NOMO-1 treated with dmso at 0.1 percent for 144 hours (cell line): ENCODE data around the gene SEL1L3.

Source experiments
- DNase-seq: peaks from one replicate; lab custom pipeline; 2025; ENCODE audit not compliant: unreplicated experiment; lab: John Stamatoyannopoulos, UW

The SEL1L3 gene

GRCh38 chr4:25821267-25821666 lies 41.5 kb downstream of the SEL1L3 start:
- DNase-seq, result no peak

GRCh38 chr4:25818876-25819275 lies 43.9 kb downstream of the SEL1L3 start:
- DNase-seq, result no peak

- DNase-seq, result no peak
Measured at GRCh38 chr4:25818371-25818871, 44.4 kb downstream of the SEL1L3 start.

GRCh38 chr4:25817059-25817681 lies 45.6 kb downstream of the SEL1L3 start:
- DNase-seq, result no peak

GRCh38 chr4:25816591-25817058 lies 46.2 kb downstream of the SEL1L3 start:
- no peak for DNase-seq

- no peak for DNase-seq
Measured at GRCh38 chr4:25815586-25815985, 47.2 kb downstream of the SEL1L3 start.

- no peak for DNase-seq
Measured at GRCh38 chr4:25814301-25815136, 48.3 kb downstream of the SEL1L3 start.

GRCh38 chr4:25813448-25814106 lies 49.2 kb downstream of the SEL1L3 start:
- DNase-seq, result no peak

GRCh38 chr4:25811841-25812240 lies 50.9 kb downstream of the SEL1L3 start:
- DNase-seq, result no peak

GRCh38 chr4:25811374-25811690 lies 51.5 kb downstream of the SEL1L3 start:
- DNase-seq, result no peak

GRCh38 chr4:25810461-25811373 lies 52.1 kb downstream of the SEL1L3 start:
- DNase-seq, result no peak

- no peak for DNase-seq
Measured at GRCh38 chr4:25809996-25810395, 52.8 kb downstream of the SEL1L3 start.

GRCh38 chr4:25807102-25807728 lies 55.6 kb downstream of the SEL1L3 start:
- DNase-seq, result no peak

GRCh38 chr4:25805255-25805860 lies 57.4 kb downstream of the SEL1L3 start:
- no peak for DNase-seq

- DNase-seq, result no peak
Measured at GRCh38 chr4:25803720-25804225, 59.0 kb downstream of the SEL1L3 start.

- no peak for DNase-seq
Measured at GRCh38 chr4:25801594-25801993, 61.2 kb downstream of the SEL1L3 start.

GRCh38 chr4:25800245-25800644 lies 62.5 kb downstream of the SEL1L3 start:
- no peak for DNase-seq

GRCh38 chr4:25799522-25799921 lies 63.3 kb downstream of the SEL1L3 start:
- no peak for DNase-seq

GRCh38 chr4:25797136-25797535 lies 65.7 kb downstream of the SEL1L3 start:
- no peak for DNase-seq
